ENCODE measurements around the gene LENEP.
A peak's percentile ranks its signal among the peaks of the same experiment; 100 is the strongest.

Gene LENEP

GRCh38 chr1:154960446-154961136, 32.8 kb upstream of the LENEP start:
- no peak for DNase-seq

- peak; percentile 79 for DNase-seq
Measured at GRCh38 chr1:154961207-154962155, 31.9 kb upstream of the LENEP start, which contains the start of gene PYGO2. Gene PYGO2, minus strand, starts transcription at chr1:154961782. Its CDS starts 206 bp downstream, at chr1:154961576.

- no peak for DNase-seq
Measured at GRCh38 chr1:154962156-154962749, 31.1 kb upstream of the LENEP start.

- no peak for DNase-seq
Measured at GRCh38 chr1:154962795-154963330, 30.5 kb upstream of the LENEP start.

- DNase-seq, result no peak
Measured at GRCh38 chr1:154963643-154964042, 29.7 kb upstream of the LENEP start.

GRCh38 chr1:154964359-154964758, 29.0 kb upstream of the LENEP start:
- no peak for DNase-seq

GRCh38 chr1:154966111-154966510, 27.3 kb upstream of the LENEP start:
- DNase-seq, result no peak

GRCh38 chr1:154967331-154967950, 25.9 kb upstream of the LENEP start:
- no peak for DNase-seq

GRCh38 chr1:154968731-154969130, 24.7 kb upstream of the LENEP start:
- DNase-seq, result no peak

GRCh38 chr1:154969246-154969645, 24.1 kb upstream of the LENEP start:
- DNase-seq, result no peak

GRCh38 chr1:154969860-154970452, 23.4 kb upstream of the LENEP start:
- DNase-seq, result no peak

- no peak for DNase-seq
Measured at GRCh38 chr1:154970631-154971340, 22.6 kb upstream of the LENEP start, which contains the start of gene SHC1. Gene SHC1, minus strand, starts transcription at chr1:154970747. Its CDS starts 221 bp downstream, at chr1:154970526.

GRCh38 chr1:154971341-154971998, 21.9 kb upstream of the LENEP start:
- DNase-seq, result no peak

GRCh38 chr1:154972213-154972516, 21.2 kb upstream of the LENEP start:
- DNase-seq, result no peak

- DNase-seq, result no peak
Measured at GRCh38 chr1:154972517-154973343, 20.7 kb upstream of the LENEP start.

- peak; percentile 91 for DNase-seq
Measured at GRCh38 chr1:154973344-154974101, 19.9 kb upstream of the LENEP start.

GRCh38 chr1:154974102-154974807, 19.1 kb upstream of the LENEP start, which contains the start of gene CKS1B:
Gene CKS1B, plus strand, starts transcription at chr1:154974681. Its CDS starts 65 bp downstream, at chr1:154974746.
- DNase-seq, result peak; percentile 92

GRCh38 chr1:154974808-154975408, 18.5 kb upstream of the LENEP start:
- DNase-seq, result peak; percentile 92
